ENCODE measurements around the gene PSEN1.

- TF ChIP-seq CTCF (IDR thresholded peaks at IDR 0.05; ENCODE audit: extremely low read depth in 1 of 2, insufficient read depth in 1 of 2, low read depth in 1 of 2, low read length in 2 of 2) = no peak
- TF ChIP-seq POLR2A (IDR thresholded peaks at IDR 0.05; ENCODE audit: low read depth, low read length) = no peak
- no peak for TF ChIP-seq POLR2AphosphoS5 (IDR thresholded peaks at IDR 0.05; ENCODE audit: insufficient read depth, low read depth, low read length)
- no peak for TF ChIP-seq EZH2 (IDR thresholded peaks at IDR 0.05; ENCODE audit: borderline replicate concordance, low read depth, low read length, severe bottlenecking)
- TF ChIP-seq MAX (IDR thresholded peaks at IDR 0.05; ENCODE audit: insufficient read depth, insufficient read length) = no peak
- TF ChIP-seq FOS (IDR thresholded peaks at IDR 0.05; ENCODE audit: borderline replicate concordance, insufficient read depth, low read length) = no peak
- TF ChIP-seq JUN (IDR thresholded peaks at IDR 0.05; ENCODE audit: borderline replicate concordance, insufficient read depth, insufficient read length, low read depth) = no peak
- no peak for TF ChIP-seq MYC (IDR thresholded peaks at IDR 0.05; ENCODE audit: low read depth, low read length)
Measured at GRCh38 chr14:73236752-73237218, 100.5 kb downstream of the PSEN1 start.

Measured in endothelial cell of umbilical vein (primary cell).